GM12878 (cell line): ENCODE results near the gene SGO1. TPM values are rescaled to one million over a fixed set of nuclear protein-coding genes. Genes with fewer than 3 reads are reported as not detected.

Source experiments
- ATF3 ChIP-seq: IDR thresholded peaks from 2 replicates; pipeline ENCODE4 v1.6.1; 2011; ENCODE audit warnings: low read depth, mild to moderate bottlenecking, low read length, moderate library complexity, borderline replicate concordance; ENCODE audit errors: extremely low read depth
- BCL11A ChIP-seq: IDR thresholded peaks from 2 replicates; pipeline ENCODE4 v1.6.1; 2011; ENCODE audit warnings: low read depth, low read length
- BHLHE40 ChIP-seq, 2 experiments: fragments of 450-650 bp in 1 of 2; IDR thresholded peaks; 2 replicates each; pipeline ENCODE4 v1.6.1; 2011 to 2017; ENCODE audit warnings: low read depth in 2 of 2, borderline replicate concordance in 1 of 2, improper control_type of control experiment in 1 of 2, low read length in 1 of 2, mild to moderate bottlenecking in 1 of 2
- CBX5 ChIP-seq: sonication (generic); IDR thresholded peaks from 2 replicates; pipeline ENCODE4 v1.6.1; 2016; ENCODE audit warnings: low read depth, moderate library complexity, mild to moderate bottlenecking, inconsistent platforms
- CHD2 ChIP-seq: IDR thresholded peaks from 2 replicates; pipeline ENCODE4 v1.6.1; 2011; ENCODE audit warnings: low read depth, low read length, improper control_type of control experiment, borderline replicate concordance
- CREB1 ChIP-seq: IDR thresholded peaks from 2 replicates; pipeline ENCODE4 v1.6.1; 2012; ENCODE audit warnings: low read depth, mild to moderate bottlenecking, inconsistent platforms
- CREM ChIP-seq: IDR thresholded peaks from 2 replicates; pipeline ENCODE4 v1.6.1; 2014; ENCODE audit warnings: antibody characterized with exemption, low read depth
- E2F8 ChIP-seq: fragments of 450-650 bp; IDR thresholded peaks from 2 replicates; pipeline ENCODE4 v1.6.1; 2018; ENCODE audit warnings: mild to moderate bottlenecking, low read depth, moderate library complexity; ENCODE audit not compliant: partially characterized antibody
- EED ChIP-seq: sonication (generic); IDR thresholded peaks from 2 replicates; pipeline ENCODE4 v1.6.1; 2016; ENCODE audit warnings: antibody characterized with exemption, low read depth
- FOS ChIP-seq: IDR thresholded peaks from 3 replicates; pipeline ENCODE4 v1.6.1; 2011; ENCODE audit warnings: borderline replicate concordance; ENCODE audit not compliant: insufficient read length; ENCODE audit errors: extremely low read depth
- FOXK2 ChIP-seq: fragments of 450-650 bp; IDR thresholded peaks from 2 replicates; pipeline ENCODE4 v1.6.1; 2017; ENCODE audit warnings: mild to moderate bottlenecking, moderate library complexity
- FOXM1 ChIP-seq: IDR thresholded peaks from 2 replicates; pipeline ENCODE4 v1.6.1; 2012; ENCODE audit warnings: low read depth, mild to moderate bottlenecking, inconsistent platforms, low read length, moderate library complexity
- GATAD2B ChIP-seq: fragments of 450-650 bp; conservative IDR thresholded peaks from 2 replicates; pipeline ENCODE4 v1.6.1; 2017; ENCODE audit warnings: low read depth, mild to moderate bottlenecking, moderate library complexity
- KAT2A ChIP-seq: conservative IDR thresholded peaks from 2 replicates; pipeline ENCODE4 v1.6.1; 2011; ENCODE audit warnings: low read depth, low read length; ENCODE audit not compliant: control insufficient read depth
- KDM1A ChIP-seq: fragments of 200-600 bp; sonication (generic); IDR thresholded peaks from 2 replicates; pipeline ENCODE4 v1.6.1; 2016; ENCODE audit warnings: borderline replicate concordance
- KLF5 ChIP-seq: fragments of 450-650 bp; IDR thresholded peaks from 2 replicates; pipeline ENCODE4 v1.6.1; 2014; ENCODE audit warnings: mild to moderate bottlenecking; ENCODE audit not compliant: partially characterized antibody
- MEF2B ChIP-seq: fragments of 450-650 bp; IDR thresholded peaks from 2 replicates; pipeline ENCODE4 v1.6.1; 2018; ENCODE audit warnings: mild to moderate bottlenecking, moderate library complexity; ENCODE audit not compliant: partially characterized antibody, poor library complexity, severe bottlenecking
- MTA2 ChIP-seq: fragments of 450-650 bp; IDR thresholded peaks from 2 replicates; pipeline ENCODE4 v1.6.1; 2016; ENCODE audit warnings: low read depth, mild to moderate bottlenecking, moderate library complexity
- POLR2A ChIP-seq: IDR thresholded peaks from 2 replicates; pipeline ENCODE4 v1.6.1; 2011; ENCODE audit warnings: low read depth, mild to moderate bottlenecking, low read length
- RAD51 ChIP-seq: fragments of 450-650 bp; IDR thresholded peaks from 2 replicates; pipeline ENCODE4 v1.6.1; 2016; ENCODE audit warnings: moderate library complexity, mild to moderate bottlenecking, inconsistent platforms
- RB1 ChIP-seq: fragments of 450-650 bp; formaldehyde crosslinking; IDR thresholded peaks from 2 replicates; pipeline ENCODE4 v1.6.1; 2017; ENCODE audit warnings: mild to moderate bottlenecking, borderline replicate concordance
- RBBP5 ChIP-seq: fragments of 200-600 bp; sonication (generic); conservative IDR thresholded peaks from 2 replicates; pipeline ENCODE4 v1.6.1; 2016
- SMC3 ChIP-seq: IDR thresholded peaks from 2 replicates; pipeline ENCODE4 v1.6.1; 2011; ENCODE audit warnings: low read length, improper control_type of control experiment, borderline replicate concordance
- SREBF2 ChIP-seq: IDR thresholded peaks from 2 replicates; pipeline ENCODE4 v1.6.1; 2012; ENCODE audit warnings: mild to moderate bottlenecking, low read length
- SRF ChIP-seq, 2 experiments: IDR thresholded peaks; 2 replicates each; pipeline ENCODE4 v1.6.1; 2011; ENCODE audit warnings: low read depth in 2 of 2, low read length in 2 of 2, mild to moderate bottlenecking in 1 of 2, moderate library complexity in 1 of 2
- TCF7 ChIP-seq: IDR thresholded peaks from 2 replicates; pipeline ENCODE4 v1.6.1; 2014; ENCODE audit warnings: antibody characterized with exemption, borderline replicate concordance
- ZBED1 ChIP-seq: IDR thresholded peaks from 2 replicates; pipeline ENCODE4 v1.6.1; 2016; ENCODE audit warnings: borderline replicate concordance
- ZBTB33 ChIP-seq: fragments of 450-650 bp; IDR thresholded peaks from 2 replicates; pipeline ENCODE4 v1.6.1; 2017; ENCODE audit warnings: mild to moderate bottlenecking
- polyA plus RNA-seq, 11 experiments: library from polyadenylated mRNA; depleted of rRNA in 4 of 11; unstranded in 6 of 11; stranded (reverse) in 5 of 11; fragments of >200 nt; fragmentation: Nextera tagmentation in 4 of 11; fragmentation: Illumina TruSeq in 1 of 11; extraction: Ambion mirVana in 4 of 11; extraction: Trizol in 1 of 11; gene quantifications; 1 replicate in 1 of 11; 2 replicates in 10 of 11; pipeline versions ENCODE4 v1.2.1 to v1.2.3, GENCODE V29; 2011 to 2016; ENCODE audit warnings: inconsistent platforms in 2 of 11, missing spikeins in 2 of 11, low read depth in 1 of 11
- total RNA-seq, 4 experiments: library from RNA; depleted of rRNA in 3 of 4; stranded (reverse); fragments of >200 nt in 3 of 4; fragmentation: Illumina TruSeq in 1 of 4; extraction: Trizol in 1 of 4; gene quantifications; 2 replicates each; pipeline versions ENCODE4 v1.2.1 to v1.2.3, GENCODE V29; 2013 to 2021

The SGO1 gene
- total and polyA plus RNA-seq, 10 of the 15 experiments (the other 5 are each of a cell fraction or from before 2014, with no cell fraction given), result 10.9 to 46.2 (median 17.6) TPM

- no peak for TF ChIP-seq ZBTB33
- TF ChIP-seq KDM1A, result no peak
- TF ChIP-seq ATF3, result no peak
- TF ChIP-seq FOXK2, result no peak
- peak; percentile 36; the same call in 1 of the 2 replicates for TF ChIP-seq CBX5
- no peak for TF ChIP-seq KLF5
- peak; percentile 54; the same call in 1 of the 2 replicates for TF ChIP-seq BCL11A
- TF ChIP-seq E2F8, result no peak
- TF ChIP-seq SMC3, result no peak; the same call in 1 of the 2 replicates
- TF ChIP-seq CREB1, result peak; percentile 71
- TF ChIP-seq SREBF2, result no peak
- TF ChIP-seq ZBED1, result no peak
- no peak for TF ChIP-seq RBBP5
- TF ChIP-seq POLR2A, result no peak
- TF ChIP-seq GATAD2B, result peak; percentile 48; the same call in 1 of the 2 replicates
- TF ChIP-seq MEF2B, result no peak
- TF ChIP-seq FOS, result no peak
- TF ChIP-seq BHLHE40 (IDR thresholded peaks at IDR 0.05; ENCODE audit: borderline replicate concordance in 1 of 2, low read depth in 2 of 2, low read length in 1 of 2), result peak; percentile 59 to 65; a peak in 3 of 4 replicates
- TF ChIP-seq CREM, result peak; percentile 64
- no peak for TF ChIP-seq TCF7
- TF ChIP-seq RAD51, result no peak
- peak; percentile 73 for TF ChIP-seq FOXM1
- TF ChIP-seq RB1, result no peak
- TF ChIP-seq MTA2, result peak; percentile 80; the same call in 1 of the 2 replicates
- TF ChIP-seq EED, result peak; percentile 72
- TF ChIP-seq SRF (IDR thresholded peaks at IDR 0.05; ENCODE audit: low read depth in 2 of 2, low read length in 2 of 2), result 0 out of 4 replicates have a peak, but pooled peaks of 1 of the 2 experiments have one; percentile 25
- no peak for TF ChIP-seq KAT2A
- no peak for TF ChIP-seq CHD2
Measured at GRCh38 chr3:20125897-20126296, 60.1 kb downstream of the SGO1 start (continued).
